Heart right ventricle (tissue), 16 donors: ENCODE measurements around the gene TUBG2. TPM values are rescaled to one million over a fixed set of nuclear protein-coding genes. Genes with fewer than 3 reads are reported as not detected.

Experiments used
- ATAC-seq, 8 donors: fragments of 200-7000 bp; cut with Tn5 transposase; one replicate each; pipeline ENCODE4 v1.9.1; 2020; ENCODE audit warnings: mild to moderate bottlenecking in 8 of 8, moderate library complexity in 8 of 8, moderate number of reproducible peaks in 1 of 8
- DNase-seq, 2 donors: peaks; one replicate each; pipeline ENCODE4 v3.0.0-alpha.2; 2020
- H3K27ac ChIP-seq, 10 donors: fragments of 200-600 bp; sonication (generic) in 2 of 10; one replicate each; pipeline versions ENCODE4 v1.5.0 to v1.8.0; 2020 to 2022; ENCODE audit warnings: mild to moderate bottlenecking in 3 of 10
- H3K27me3 ChIP-seq, 7 donors: fragments of 200-600 bp; one replicate each; pipeline ENCODE4 v1.8.0; 2021 to 2022; ENCODE audit warnings: mild to moderate bottlenecking in 2 of 7
- H3K36me3 ChIP-seq, 9 donors: fragments of 200-600 bp; sonication (generic) in 1 of 9; one replicate each; pipeline versions ENCODE4 v1.5.0 to v1.8.0; 2020 to 2022; ENCODE audit warnings: mild to moderate bottlenecking in 2 of 9
- H3K4me1 ChIP-seq, 9 donors: fragments of 200-600 bp; sonication (generic) in 1 of 9; one replicate each; pipeline versions ENCODE4 v1.5.0 to v1.8.0; 2020 to 2022; ENCODE audit warnings: mild to moderate bottlenecking in 4 of 9
- H3K4me3 ChIP-seq, 10 donors: fragments of 200-600 bp; sonication (generic) in 2 of 10; one replicate each; pipeline versions ENCODE4 v1.5.0 to v1.8.0; 2020 to 2022; ENCODE audit warnings: mild to moderate bottlenecking in 7 of 10, moderate library complexity in 2 of 10
- H3K9me3 ChIP-seq, 11 donors: fragments of 200-600 bp in 10 of 11; sonication (generic) in 2 of 11; one replicate each; pipeline versions ENCODE4 v1.5.0 to v1.8.0; 2013 to 2022; ENCODE audit warnings: mild to moderate bottlenecking in 2 of 11, control low read depth in 1 of 11, moderate library complexity in 1 of 11
- WGBS, 2 donors: extraction: QIAGEN DNeasy Blood & Tissue Kit; methylation state at CpG; one replicate each; pipeline ENCODE4 v1.1.7; 2013; ENCODE audit warnings: inconsistent platforms in 1 of 2; 5-methylcytosine and 5-hydroxymethylcytosine counted together
- intact Hi-C, 10 donors: fragments of 100-400 bp; cut with DNase I; formaldehyde crosslinking; loops; one replicate each; pipeline versions ENCODE4 v1.11.1 to v1.14.2; 2022
- polyA plus RNA-seq, 2 donors: library from polyadenylated mRNA; stranded (reverse); fragments of 200-250 nt; gene quantifications; one replicate each; pipeline ENCODE4 v1.2.3, GENCODE V29; 2013
- total RNA-seq, 10 donors: library from RNA; stranded (reverse); fragmentation: NEBNext Ultra II Directional in 3 of 10; extraction: Animal tissue kit (Norgen Biotek cat#: 25700) in 3 of 10; gene quantifications; one replicate each; pipeline versions ENCODE4 v1.2.1 to v1.2.4, GENCODE V29; 2021 to 2023
- TF ChIP-seq, protein P1 (sequence below), 9 donors: fragments of 200-600 bp; sonication (generic) in 2 of 9; IDR thresholded peaks; one replicate each; pipeline versions ENCODE4 v1.5.0 to v1.8.0; 2021 to 2022; ENCODE audit warnings: antibody characterized with exemption in 9 of 9, mild to moderate bottlenecking in 5 of 9, moderate library complexity in 1 of 9
- donor health status: Arrhythmogenic right ventricular cardiomyopathy.
- donor health status: ischemic (EF 13 %, LVEDD 7.1; RV severe dilation, severe dysfunction).
- donor health status: healthy with polysubstance abuse.
- donor health status: DM: no; HTN: yes; CAD: no.
- donor health status: DM: no; HTN: no; CAD: no.
- donor health status: ischemic (EF 25% LVEDD 6.9; RV normal size, moderate dysfunction).
- donor health status: ischemic (EF 25% LVEDD 5.7; RV mildly dilated, moderate dysfunction).
- donor health status: healthy.
- donor health status: DM: yes; HTN: yes; CAD: no.
- donor health status: Ischemic cardiomyopathy.
- donor health status: ischemic (EF 35%, LVEDD 5.7; RV mildly dilated, moderate dysfunction).
- donor health status: nonischemic (EF 11% LVEDD 7.7; RV severe dilation, severe dysfunction).
- donor health status: DM: yes; HTN: yes; CAD: no.
- donor health status: PGD.
- donor health status: ischemic (EF 29% LVEDD 5.4; RV normal size, mild dysfunction).
- donor health status: nonischemic (EF 23%, LVEDD 6.1; RV moderate dilation, normal function).

The TUBG2 gene
- total and polyA plus RNA-seq, 12 donors: 9.8 to 21.3 (median 14.7) TPM

DNA sequence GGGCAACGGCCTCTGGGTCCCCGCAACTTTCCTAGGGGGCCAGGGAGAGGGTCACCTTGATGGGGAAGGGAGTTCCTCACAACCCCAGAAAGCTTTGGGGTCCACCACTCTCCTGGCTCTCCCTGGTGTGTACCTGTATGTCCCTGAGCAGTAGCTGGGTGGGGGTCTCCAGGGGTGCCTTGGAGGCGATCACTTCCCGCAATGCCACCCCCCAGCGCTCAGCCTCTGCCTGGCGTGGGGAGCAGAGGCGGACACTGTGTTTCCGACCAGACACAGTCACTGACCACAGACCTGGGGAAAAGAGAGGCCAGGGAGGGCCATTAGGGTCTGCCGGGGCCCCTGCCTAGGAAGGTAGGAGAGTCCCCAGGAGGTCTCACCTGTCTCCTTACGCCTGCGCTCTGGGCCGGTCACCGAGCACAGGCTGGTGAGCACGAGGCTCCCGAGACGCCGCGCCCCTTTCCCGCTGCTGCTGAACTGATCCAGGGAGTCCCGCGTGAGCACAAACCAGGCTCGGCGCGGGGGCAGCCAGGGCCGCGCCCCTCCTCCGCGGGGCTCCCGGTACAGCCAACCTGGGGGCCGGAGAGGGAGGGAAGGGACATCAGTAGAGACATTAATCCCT is 14.3 kb downstream of the TUBG2 start:
- DNase-seq: no peak
- Histone ChIP-seq H3K4me1 (peaks cover 20 to 70% (median 45%) of the 10 kb centered on the region in 9 donors), H3K27ac (peak overlapping the region; percentile 47 to 98 (median 95)), H3K36me3 (peaks cover 0 to 55% (median 30%) of the 10 kb centered on the region in 9 donors), H3K27me3 (peaks cover 0 to 76% (median 0%) of the 10 kb centered on the region in 7 donors), H3K4me3 (peak overlapping the region in 9 of 10 donors; percentile 72 to 99 (median 93)), H3K9me3 (no peaks in the 10 kb centered on the region)
- TF ChIP-seq, protein P1, sequence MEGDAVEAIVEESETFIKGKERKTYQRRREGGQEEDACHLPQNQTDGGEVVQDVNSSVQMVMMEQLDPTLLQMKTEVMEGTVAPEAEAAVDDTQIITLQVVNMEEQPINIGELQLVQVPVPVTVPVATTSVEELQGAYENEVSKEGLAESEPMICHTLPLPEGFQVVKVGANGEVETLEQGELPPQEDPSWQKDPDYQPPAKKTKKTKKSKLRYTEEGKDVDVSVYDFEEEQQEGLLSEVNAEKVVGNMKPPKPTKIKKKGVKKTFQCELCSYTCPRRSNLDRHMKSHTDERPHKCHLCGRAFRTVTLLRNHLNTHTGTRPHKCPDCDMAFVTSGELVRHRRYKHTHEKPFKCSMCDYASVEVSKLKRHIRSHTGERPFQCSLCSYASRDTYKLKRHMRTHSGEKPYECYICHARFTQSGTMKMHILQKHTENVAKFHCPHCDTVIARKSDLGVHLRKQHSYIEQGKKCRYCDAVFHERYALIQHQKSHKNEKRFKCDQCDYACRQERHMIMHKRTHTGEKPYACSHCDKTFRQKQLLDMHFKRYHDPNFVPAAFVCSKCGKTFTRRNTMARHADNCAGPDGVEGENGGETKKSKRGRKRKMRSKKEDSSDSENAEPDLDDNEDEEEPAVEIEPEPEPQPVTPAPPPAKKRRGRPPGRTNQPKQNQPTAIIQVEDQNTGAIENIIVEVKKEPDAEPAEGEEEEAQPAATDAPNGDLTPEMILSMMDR (IDR thresholded peaks at IDR 0.05): no peak
- 54 to 58% methylated on average over 30 of the region's 30 CpGs for WGBS, 2 donors
- ATAC-seq: no peak
- intact Hi-C loops: no loop called here

DNA sequence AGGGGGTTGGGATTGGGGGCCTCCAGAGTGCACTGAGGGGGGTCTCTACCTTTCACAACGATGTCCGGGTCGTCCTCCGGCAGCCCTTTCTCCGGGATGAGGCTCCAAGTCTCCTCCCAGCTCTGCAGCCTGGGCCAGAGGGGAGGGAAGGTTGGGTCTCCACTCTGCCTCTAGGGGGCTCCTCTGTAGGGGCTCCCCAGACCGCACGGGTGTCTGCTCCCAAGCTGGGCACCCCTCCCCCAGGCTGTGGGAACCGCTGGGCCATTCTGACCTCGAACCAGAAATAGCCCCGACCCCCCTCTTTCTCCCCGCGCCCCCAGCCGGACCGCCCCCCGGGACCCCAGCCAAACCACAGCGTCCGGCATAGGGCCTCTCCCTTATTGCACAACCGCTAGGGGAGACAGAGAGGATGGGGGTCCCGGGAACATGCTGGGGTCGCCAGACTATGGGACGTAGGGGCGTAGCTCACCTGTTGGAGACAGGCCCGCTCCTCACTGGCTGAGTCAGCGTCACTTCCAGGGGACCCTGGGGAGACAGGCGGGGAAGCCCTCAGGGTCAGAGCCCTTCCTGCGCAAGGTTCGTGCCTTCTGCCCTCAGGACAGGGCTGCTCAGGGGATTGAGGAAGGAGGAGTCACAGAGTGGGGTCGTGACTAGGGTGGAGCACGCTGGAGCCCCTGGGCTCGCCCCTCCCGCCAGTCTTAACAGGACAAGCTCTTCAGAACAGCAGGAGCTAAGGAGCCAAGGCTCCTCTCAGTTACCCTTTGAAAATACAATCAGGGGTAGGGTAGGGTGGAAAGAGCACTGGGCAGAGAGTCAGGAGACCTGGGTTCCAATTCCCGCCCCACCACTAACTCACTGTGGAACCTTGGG is 15.0 kb downstream of the TUBG2 start:
- peaks cover 21 to 70% (median 45%) of the 10 kb centered on the region in 9 donors for H3K4me1 ChIP-seq

DNA sequence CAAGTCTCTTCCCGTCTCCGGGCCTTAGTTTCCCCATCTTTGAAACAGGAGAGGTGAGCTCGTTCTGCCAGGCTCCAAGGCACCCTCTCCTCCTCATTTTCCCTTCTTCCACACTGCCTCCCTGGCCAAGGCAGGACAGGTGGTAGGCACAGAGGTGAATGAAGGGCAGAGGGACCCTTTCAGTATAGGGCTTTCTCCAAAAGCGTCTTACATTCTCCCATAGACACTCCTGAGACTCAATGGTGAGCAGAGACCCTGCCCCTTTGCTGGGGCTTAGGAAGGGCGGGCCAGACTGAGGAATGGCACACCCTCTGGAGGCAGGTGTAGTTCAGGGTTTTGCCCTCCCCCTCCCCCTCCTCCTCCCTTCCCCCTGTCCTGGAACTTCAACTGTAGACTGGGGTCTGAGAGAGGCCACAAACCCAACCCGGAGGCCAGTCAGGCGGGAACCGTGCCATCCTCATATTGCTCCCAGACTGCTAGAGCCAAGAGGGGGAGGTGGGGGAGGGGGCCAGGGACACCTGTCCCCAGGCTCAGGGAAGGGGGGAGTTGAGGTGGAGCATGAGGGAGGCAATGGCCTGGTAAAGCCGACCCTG is 15.8 kb downstream of the TUBG2 start:
- peaks cover 0 to 40% (median 29%) of the 10 kb centered on the region in 9 donors for H3K36me3 ChIP-seq
- H3K4me1 ChIP-seq: peaks cover 27 to 77% (median 49%) of the 10 kb centered on the region in 9 donors
- H3K9me3 ChIP-seq: no peaks in the 10 kb centered on the region
- intact Hi-C loops: loop anchor here in 6 of 10 donors (5.0 kb wide), 4 partner anchors 58 to 253 kb away; partner anchors contain the start of genes PSMC3IP (in 3 of the 6), RETREG3 (in 3 of the 6), TUBG1 (in 3 of the 6) and CAVIN1 (in 1 of the 6)
- H3K27ac ChIP-seq: peak overlapping the region; percentile 70 to 98 (median 95)
- 32 to 34% methylated on average over 9 of the region's 9 CpGs for WGBS, 2 donors
- TF ChIP-seq, protein P1 (IDR thresholded peaks at IDR 0.05): no peak
- H3K27me3 ChIP-seq: peaks cover 0 to 67% (median 0%) of the 10 kb centered on the region in 7 donors
- no peak for ATAC-seq
- H3K4me3 ChIP-seq: peak overlapping the region; percentile 72 to 99 (median 94)
- peak in 1 of 2 donors; percentile 38 for DNase-seq

More for the DNA sequence above, 15.0 kb downstream of the TUBG2 start:
- Histone ChIP-seq H3K36me3 (peaks cover 0 to 48% (median 30%) of the 10 kb centered on the region in 9 donors), H3K9me3 (no peaks in the 10 kb centered on the region), H3K27ac (peak overlapping the region; percentile 47 to 98 (median 95)), H3K27me3 (peaks cover 0 to 74% (median 0%) of the 10 kb centered on the region in 7 donors), H3K4me3 (peak overlapping the region; percentile 72 to 99 (median 94))
- TF ChIP-seq, protein P1 (IDR thresholded peaks at IDR 0.05): peak in 8 of 9 donors; percentile 7 to 67 (median 54)
- DNase-seq: peak; percentile 81 to 82
- ATAC-seq: peak in 7 of 8 donors; percentile 7 to 18 (median 11)
- 17 to 22% methylated on average over 31 to 32 of the region's 32 CpGs for WGBS, 2 donors
- intact Hi-C loops: no loop called here
